ENCODE measurements around the gene VPS39. TPM values are rescaled to one million over a fixed set of nuclear protein-coding genes. Genes with fewer than 3 reads are reported as not detected.

Gene VPS39
- total and polyA plus RNA-seq, 2 donors (not counting 3 experiments of a cell fraction or from before 2014, with no cell fraction given), result 56.5 to 56.7 TPM

GRCh38 chr15:42210696-42211095 is 2.6 kb upstream of the VPS39 start:
- Histone ChIP-seq H3K9me1 (replicated peaks; ENCODE audit: control insufficient read depth, extremely low read depth, insufficient read depth, low read length) (no peaks in the 10 kb centered on the region), H3K36me3 (ENCODE audit: control insufficient read depth in 2 of 2, extremely low read depth in 1 of 2, insufficient read depth in 2 of 2, low read length in 2 of 2) (peaks cover 5 to 13% of the 10 kb centered on the region in 2 experiments), H3K4me2 (ENCODE audit: insufficient read depth, low read length) (no peak overlapping the region), H3K4me3 (replicated peaks in 1 of 3; ENCODE audit: insufficient read depth in 1 of 3, low read depth in 1 of 3, low read length in 3 of 3) (no peak overlapping the region), H3K4me1 (ENCODE audit: control insufficient read depth, extremely low read depth, insufficient read depth, low read length) (peaks cover 10% of the 10 kb centered on the region), H3K27ac (ENCODE audit: insufficient read depth, low read depth, low read length) (no peak overlapping the region), H3K79me2 (ENCODE audit: control insufficient read depth, insufficient read depth, low read length) (peaks cover 18% of the 10 kb centered on the region), H4K20me1 (replicated peaks; ENCODE audit: control insufficient read depth, extremely low read depth, insufficient read depth, low read length) (no peaks in the 10 kb centered on the region), H3K27me3 (ENCODE audit: control insufficient read depth in 2 of 2, insufficient read depth in 2 of 2, low read length in 2 of 2) (no peaks in the 10 kb centered on the region), H3K9ac (replicated peaks; ENCODE audit: extremely low read depth, insufficient read depth, low read length) (no peak overlapping the region), H3K9me3 (replicated peaks; ENCODE audit: control insufficient read depth, insufficient read depth, low read length) (no peaks in the 10 kb centered on the region), H2AFZ (ENCODE audit: low read depth, low read length) (no peak overlapping the region)
- no peak for FAIRE-seq
- CTCF ChIA-PET, result no interaction called here
- intact Hi-C loops (cut with micrococcal nuclease) (no loop called here), dilution Hi-C loops (cut with MboI; ENCODE audit: extremely low pct_ligation_motif_present, low sequenced_read_pairs) (no loop called here)
- no peak for DNase-seq (ENCODE audit: low read depth, low spot score)
- POLR2A ChIA-PET, result no interaction called here
- TF ChIP-seq MAX (IDR thresholded peaks at IDR 0.05; ENCODE audit: insufficient read depth, insufficient read length) (no peak), POLR2A (IDR thresholded peaks at IDR 0.05; ENCODE audit: low read depth, low read length) (no peak), JUN (IDR thresholded peaks at IDR 0.05; ENCODE audit: borderline replicate concordance, insufficient read depth, insufficient read length, low read depth) (no peak), CTCF (IDR thresholded peaks at IDR 0.05; ENCODE audit: extremely low read depth in 1 of 2, insufficient read depth in 1 of 2, low read depth in 1 of 2, low read length in 2 of 2) (no peak), MYC (IDR thresholded peaks at IDR 0.05; ENCODE audit: low read depth, low read length) (no peak), FOS (IDR thresholded peaks at IDR 0.05; ENCODE audit: borderline replicate concordance, insufficient read depth, low read length) (no peak), EZH2 (IDR thresholded peaks at IDR 0.05; ENCODE audit: borderline replicate concordance, low read depth, low read length, severe bottlenecking) (no peak), POLR2AphosphoS5 (IDR thresholded peaks at IDR 0.05; ENCODE audit: insufficient read depth, low read depth, low read length) (no peak), GATA2 (IDR thresholded peaks at IDR 0.05; ENCODE audit: insufficient read depth, insufficient read length, low read depth, low read length) (no peak)
- BruUV-seq (replicated peaks), result no TSS peak
